Liver (tissue), 9 donors: ENCODE measurements around the gene CAMSAP1. TPM values are rescaled to one million over a fixed set of nuclear protein-coding genes. Genes with fewer than 3 reads are reported as not detected.

Experiments
- DNase-seq: peaks from one replicate; pipeline ENCODE4 v3.0.0-alpha.2; 2017; ENCODE audit warnings: low spot score
- H3K27ac ChIP-seq, 2 donors: one replicate each; pipeline ENCODE4 v1.7.0; 2013; ENCODE audit warnings: inconsistent platforms in 2 of 2, low read length in 2 of 2, control low read depth in 1 of 2, low read depth in 1 of 2, mild to moderate bottlenecking in 1 of 2
- H3K27me3 ChIP-seq, 4 donors: one replicate each; pipeline versions ENCODE4 v1.6.1 to v1.7.0; 2013; ENCODE audit warnings: low read length in 3 of 4, inconsistent platforms in 1 of 4, mild to moderate bottlenecking in 1 of 4, moderate library complexity in 1 of 4; ENCODE audit not compliant: control insufficient read depth in 4 of 4, insufficient read depth in 4 of 4
- H3K36me3 ChIP-seq, 4 donors: one replicate each; pipeline versions ENCODE4 v1.6.1 to v1.7.0; 2013; ENCODE audit warnings: low read length in 3 of 4, mild to moderate bottlenecking in 3 of 4, low read depth in 1 of 4, moderate library complexity in 1 of 4; ENCODE audit not compliant: control insufficient read depth in 4 of 4, insufficient read depth in 3 of 4
- H3K4me1 ChIP-seq, 4 donors: one replicate each; pipeline versions ENCODE4 v1.6.1 to v1.7.0; 2013; ENCODE audit warnings: low read length in 3 of 4, mild to moderate bottlenecking in 3 of 4, moderate library complexity in 1 of 4; ENCODE audit not compliant: control insufficient read depth in 4 of 4, insufficient read depth in 4 of 4
- H3K4me3 ChIP-seq, 3 donors: one replicate each; pipeline versions ENCODE4 v1.6.1 to v1.7.0; 2013; ENCODE audit warnings: low read length in 3 of 3, control low read depth in 1 of 3, low read depth in 1 of 3, mild to moderate bottlenecking in 1 of 3
- H3K9ac ChIP-seq, 2 donors: one replicate each; pipeline ENCODE4 v1.7.0; 2013; ENCODE audit warnings: low read length in 2 of 2, mild to moderate bottlenecking in 2 of 2, moderate library complexity in 2 of 2, control low read depth in 1 of 2, low read depth in 1 of 2
- H3K9me3 ChIP-seq, 4 donors: one replicate each; pipeline versions ENCODE4 v1.6.1 to v1.7.0; 2013; ENCODE audit warnings: low read length in 3 of 4; ENCODE audit not compliant: control insufficient read depth in 4 of 4
- EGR1 ChIP-seq, 2 donors: IDR thresholded peaks; 2 replicates each; pipeline ENCODE4 v1.6.1; 2016 to 2018; ENCODE audit warnings: antibody characterized with exemption in 2 of 2, low read depth in 2 of 2
- FOXA1 ChIP-seq: IDR thresholded peaks from 2 replicates; pipeline ENCODE4 v1.6.1; 2016; ENCODE audit warnings: antibody characterized with exemption
- FOXA2 ChIP-seq: IDR thresholded peaks from 2 replicates; pipeline ENCODE4 v1.6.1; 2016; ENCODE audit warnings: antibody characterized with exemption
- GABPA ChIP-seq, 2 donors: IDR thresholded peaks in 1 of 2; conservative IDR thresholded peaks in 1 of 2; 2 replicates each; pipeline ENCODE4 v1.6.1; 2016; ENCODE audit warnings: antibody characterized with exemption in 2 of 2, mild to moderate bottlenecking in 1 of 2, moderate library complexity in 1 of 2
- HNF4A ChIP-seq, 2 donors: conservative IDR thresholded peaks; 2 replicates each; pipeline ENCODE4 v1.6.1; 2016; ENCODE audit warnings: antibody characterized with exemption in 2 of 2, mild to moderate bottlenecking in 2 of 2
- HNF4G ChIP-seq: IDR thresholded peaks from 2 replicates; pipeline ENCODE4 v1.6.1; 2016; ENCODE audit warnings: antibody characterized with exemption
- JUND ChIP-seq, 2 donors: IDR thresholded peaks; 2 replicates each; pipeline ENCODE4 v1.6.1; 2016; ENCODE audit warnings: antibody characterized with exemption in 2 of 2
- NR2F2 ChIP-seq: IDR thresholded peaks from 2 replicates; pipeline ENCODE4 v1.6.1; 2016; ENCODE audit warnings: antibody characterized with exemption
- RAD21 ChIP-seq, 2 donors: IDR thresholded peaks; 2 replicates each; pipeline ENCODE4 v1.6.1; 2016; ENCODE audit warnings: antibody characterized with exemption in 2 of 2, mild to moderate bottlenecking in 2 of 2
- RXRA ChIP-seq, 2 donors: IDR thresholded peaks; 2 replicates each; pipeline ENCODE4 v1.6.1; 2017 to 2018; ENCODE audit warnings: antibody characterized with exemption in 2 of 2, mild to moderate bottlenecking in 1 of 2
- SP1 ChIP-seq: IDR thresholded peaks from 2 replicates; pipeline ENCODE4 v1.6.1; 2018; ENCODE audit warnings: antibody characterized with exemption, mild to moderate bottlenecking
- TAF1 ChIP-seq: conservative IDR thresholded peaks from 2 replicates; pipeline ENCODE4 v1.6.1; 2016; ENCODE audit warnings: antibody characterized with exemption, mild to moderate bottlenecking
- WGBS: extraction: QIAGEN DNeasy Blood & Tissue Kit; methylation state at CpG from one replicate; pipeline ENCODE4 v1.1.7; 2013; 5-methylcytosine and 5-hydroxymethylcytosine counted together
- polyA plus RNA-seq, 2 donors: library from polyadenylated mRNA; stranded (reverse) in 1 of 2; unstranded in 1 of 2; fragments of 200-250 nt in 1 of 2; fragments of >200 nt in 1 of 2; fragmentation: Nextera tagmentation in 1 of 2; extraction: Ambion mirVana in 1 of 2; gene quantifications; one replicate each; pipeline versions ENCODE4 v1.2.1 to v1.2.3, GENCODE V29; 2013 to 2015
- total RNA-seq, 2 donors: library from RNA; depleted of rRNA; stranded (reverse); fragments of >200 nt; gene quantifications; one replicate each; pipeline ENCODE4 v1.2.3, GENCODE V29; 2014
- TF ChIP-seq, protein P1 (sequence below): IDR thresholded peaks from 2 replicates; pipeline ENCODE4 v1.6.1; 2016; ENCODE audit warnings: antibody characterized with exemption, mild to moderate bottlenecking
- TF ChIP-seq, protein P2 (sequence below): IDR thresholded peaks from 2 replicates; pipeline ENCODE4 v1.6.1; 2016; ENCODE audit warnings: antibody characterized with exemption
- TF ChIP-seq, protein P3 (sequence below): fragments of 150-350 bp; IDR thresholded peaks from 2 replicates; pipeline ENCODE4 v1.5.1; 2017; ENCODE audit warnings: improper control_type of control experiment, low read depth, low read length; ENCODE audit not compliant: missing input control
- TF ChIP-seq, protein P4 (sequence below): IDR thresholded peaks from 2 replicates; pipeline ENCODE4 v1.6.1; 2016; ENCODE audit warnings: antibody characterized with exemption
- donor health status: healthy.
- donor health status: healthy.
- donor health status: healthy.
- donor health status: healthy.
- donor health status: healthy.

Gene CAMSAP1
- total and polyA plus RNA-seq, 4 donors = 0.97 to 6.4 (median 5.1) TPM

DNA sequence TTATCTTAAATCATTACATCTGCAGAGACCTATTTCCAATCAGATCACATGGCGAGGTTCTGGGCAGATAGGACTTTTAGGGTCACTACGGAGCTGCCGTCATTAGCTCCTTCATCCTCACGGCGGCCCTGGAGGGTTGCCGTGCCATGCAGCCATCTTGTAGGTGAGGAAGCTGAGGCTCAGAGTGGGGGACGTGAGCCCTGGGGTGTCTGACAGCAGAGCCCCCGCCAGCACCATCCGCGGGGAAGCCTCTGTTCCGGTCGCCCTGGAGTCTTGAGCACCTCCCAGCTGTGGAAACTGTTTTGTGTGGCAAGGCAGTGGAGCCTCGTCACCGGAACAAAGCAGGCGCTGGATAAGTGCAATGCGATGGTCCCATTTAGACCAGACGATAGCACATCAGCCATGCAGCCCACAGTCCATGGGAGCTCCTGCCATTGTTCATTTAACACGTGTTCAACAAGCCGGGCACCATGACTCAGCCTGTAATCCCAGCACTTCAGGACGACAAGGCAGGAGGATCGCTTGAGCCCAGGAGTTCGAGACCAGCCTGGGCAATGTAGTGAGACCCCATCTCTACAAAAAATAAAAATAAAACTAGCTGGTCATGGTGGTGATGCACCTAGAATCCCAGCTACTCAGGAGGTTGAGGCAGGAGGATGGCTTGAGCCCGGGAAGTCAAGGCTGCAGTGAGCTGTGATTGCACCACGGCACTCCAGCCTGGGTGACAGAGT lies 143.5 kb downstream of the CAMSAP1 start (continued):
- TF ChIP-seq, protein P1, sequence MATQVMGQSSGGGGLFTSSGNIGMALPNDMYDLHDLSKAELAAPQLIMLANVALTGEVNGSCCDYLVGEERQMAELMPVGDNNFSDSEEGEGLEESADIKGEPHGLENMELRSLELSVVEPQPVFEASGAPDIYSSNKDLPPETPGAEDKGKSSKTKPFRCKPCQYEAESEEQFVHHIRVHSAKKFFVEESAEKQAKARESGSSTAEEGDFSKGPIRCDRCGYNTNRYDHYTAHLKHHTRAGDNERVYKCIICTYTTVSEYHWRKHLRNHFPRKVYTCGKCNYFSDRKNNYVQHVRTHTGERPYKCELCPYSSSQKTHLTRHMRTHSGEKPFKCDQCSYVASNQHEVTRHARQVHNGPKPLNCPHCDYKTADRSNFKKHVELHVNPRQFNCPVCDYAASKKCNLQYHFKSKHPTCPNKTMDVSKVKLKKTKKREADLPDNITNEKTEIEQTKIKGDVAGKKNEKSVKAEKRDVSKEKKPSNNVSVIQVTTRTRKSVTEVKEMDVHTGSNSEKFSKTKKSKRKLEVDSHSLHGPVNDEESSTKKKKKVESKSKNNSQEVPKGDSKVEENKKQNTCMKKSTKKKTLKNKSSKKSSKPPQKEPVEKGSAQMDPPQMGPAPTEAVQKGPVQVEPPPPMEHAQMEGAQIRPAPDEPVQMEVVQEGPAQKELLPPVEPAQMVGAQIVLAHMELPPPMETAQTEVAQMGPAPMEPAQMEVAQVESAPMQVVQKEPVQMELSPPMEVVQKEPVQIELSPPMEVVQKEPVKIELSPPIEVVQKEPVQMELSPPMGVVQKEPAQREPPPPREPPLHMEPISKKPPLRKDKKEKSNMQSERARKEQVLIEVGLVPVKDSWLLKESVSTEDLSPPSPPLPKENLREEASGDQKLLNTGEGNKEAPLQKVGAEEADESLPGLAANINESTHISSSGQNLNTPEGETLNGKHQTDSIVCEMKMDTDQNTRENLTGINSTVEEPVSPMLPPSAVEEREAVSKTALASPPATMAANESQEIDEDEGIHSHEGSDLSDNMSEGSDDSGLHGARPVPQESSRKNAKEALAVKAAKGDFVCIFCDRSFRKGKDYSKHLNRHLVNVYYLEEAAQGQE = no peak
- TF ChIP-seq HNF4A (conservative IDR thresholded peaks at IDR 0.05) = no peak
- no peak for TF ChIP-seq EGR1 (IDR thresholded peaks at IDR 0.05; ENCODE audit: low read depth in 2 of 2)
- TF ChIP-seq FOXA2 = no peak
- TF ChIP-seq FOXA1 = no peak
- TF ChIP-seq RXRA (IDR thresholded peaks at IDR 0.05) = no peak
- no peak for TF ChIP-seq TAF1
- no peak for TF ChIP-seq HNF4G
- no peak for TF ChIP-seq NR2F2

DNA sequence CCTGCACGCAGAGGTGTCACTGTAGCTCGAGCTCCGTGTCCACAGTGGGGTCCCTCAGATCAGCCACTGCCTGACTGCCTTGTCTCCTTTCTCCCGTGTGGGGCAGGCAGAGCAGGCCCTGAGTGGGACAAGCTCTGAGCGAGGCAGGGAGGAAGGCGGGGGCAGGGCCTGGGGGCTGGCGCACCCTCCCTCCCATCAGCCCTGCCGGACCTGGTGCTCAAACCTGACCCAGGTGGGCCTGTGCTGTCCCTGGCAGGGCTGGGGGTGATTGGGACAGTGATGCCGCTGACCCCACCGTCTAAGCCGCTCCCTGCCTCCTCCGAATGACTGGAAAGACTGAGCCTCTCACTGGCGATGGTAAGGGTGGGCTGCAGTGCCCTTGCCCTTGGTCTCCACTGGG lies 144.4 kb downstream of the CAMSAP1 start:
- Histone ChIP-seq H3K27ac (no peak overlapping the region), H3K9me3 (peaks cover 3 to 10% (median 4%) of the 10 kb centered on the region in 4 donors), H3K4me3 (no peak overlapping the region), H3K4me1 (no peaks in the 10 kb centered on the region), H3K36me3 (no peaks in the 10 kb centered on the region), H3K9ac (no peak overlapping the region), H3K27me3 (no peaks in the 10 kb centered on the region)
- DNase-seq = no peak
- TF ChIP-seq RAD21 (IDR thresholded peaks at IDR 0.05) (no peak), FOXA1 (no peak), NR2F2 (no peak), HNF4A (conservative IDR thresholded peaks at IDR 0.05) (no peak)
- TF ChIP-seq, protein P2, sequence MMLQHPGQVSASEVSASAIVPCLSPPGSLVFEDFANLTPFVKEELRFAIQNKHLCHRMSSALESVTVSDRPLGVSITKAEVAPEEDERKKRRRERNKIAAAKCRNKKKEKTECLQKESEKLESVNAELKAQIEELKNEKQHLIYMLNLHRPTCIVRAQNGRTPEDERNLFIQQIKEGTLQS = no peak
- TF ChIP-seq, protein P1 = no peak
- WGBS = 80% methylated on average over 13 of the region's 13 CpGs

DNA sequence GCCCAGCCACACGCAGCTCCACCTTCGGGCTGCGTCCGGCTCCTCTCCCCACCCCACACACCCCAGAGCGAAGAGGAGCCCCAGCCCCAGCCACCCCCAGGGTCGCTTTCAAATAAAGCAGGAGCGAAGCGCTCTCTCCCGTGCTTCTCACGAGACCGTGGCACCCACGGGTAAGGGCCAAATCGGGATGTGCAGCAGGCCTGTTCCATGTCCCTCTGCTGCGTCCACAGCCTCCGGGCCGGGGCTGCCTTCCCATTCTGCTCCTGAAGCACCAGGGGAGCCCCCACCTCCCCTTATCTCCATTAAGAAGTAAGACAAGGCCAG lies 145.5 kb downstream of the CAMSAP1 start:
- Histone ChIP-seq H3K4me3 (no peak overlapping the region), H3K27me3 (no peaks in the 10 kb centered on the region), H3K36me3 (no peaks in the 10 kb centered on the region), H3K9me3 (peaks cover 3 to 10% (median 4%) of the 10 kb centered on the region in 4 donors), H3K4me1 (no peaks in the 10 kb centered on the region), H3K27ac (no peak overlapping the region), H3K9ac (no peak overlapping the region)
- no peak for DNase-seq
- WGBS = 84% methylated on average over 16 of the region's 16 CpGs
- TF ChIP-seq FOXA2 (no peak), TAF1 (no peak), SP1 (no peak), HNF4A (conservative IDR thresholded peaks at IDR 0.05) (no peak), RAD21 (IDR thresholded peaks at IDR 0.05) (no peak), GABPA (IDR thresholded peaks at IDR 0.05 in 1 of 2, conservative IDR thresholded peaks at IDR 0.05 in 1 of 2) (no peak), RXRA (IDR thresholded peaks at IDR 0.05) (no peak), JUND (IDR thresholded peaks at IDR 0.05) (no peak), NR2F2 (no peak), HNF4G (no peak)
- TF ChIP-seq, protein P3, sequence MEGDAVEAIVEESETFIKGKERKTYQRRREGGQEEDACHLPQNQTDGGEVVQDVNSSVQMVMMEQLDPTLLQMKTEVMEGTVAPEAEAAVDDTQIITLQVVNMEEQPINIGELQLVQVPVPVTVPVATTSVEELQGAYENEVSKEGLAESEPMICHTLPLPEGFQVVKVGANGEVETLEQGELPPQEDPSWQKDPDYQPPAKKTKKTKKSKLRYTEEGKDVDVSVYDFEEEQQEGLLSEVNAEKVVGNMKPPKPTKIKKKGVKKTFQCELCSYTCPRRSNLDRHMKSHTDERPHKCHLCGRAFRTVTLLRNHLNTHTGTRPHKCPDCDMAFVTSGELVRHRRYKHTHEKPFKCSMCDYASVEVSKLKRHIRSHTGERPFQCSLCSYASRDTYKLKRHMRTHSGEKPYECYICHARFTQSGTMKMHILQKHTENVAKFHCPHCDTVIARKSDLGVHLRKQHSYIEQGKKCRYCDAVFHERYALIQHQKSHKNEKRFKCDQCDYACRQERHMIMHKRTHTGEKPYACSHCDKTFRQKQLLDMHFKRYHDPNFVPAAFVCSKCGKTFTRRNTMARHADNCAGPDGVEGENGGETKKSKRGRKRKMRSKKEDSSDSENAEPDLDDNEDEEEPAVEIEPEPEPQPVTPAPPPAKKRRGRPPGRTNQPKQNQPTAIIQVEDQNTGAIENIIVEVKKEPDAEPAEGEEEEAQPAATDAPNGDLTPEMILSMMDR = no peak
- TF ChIP-seq, protein P2 = no peak
- TF ChIP-seq, protein P4, sequence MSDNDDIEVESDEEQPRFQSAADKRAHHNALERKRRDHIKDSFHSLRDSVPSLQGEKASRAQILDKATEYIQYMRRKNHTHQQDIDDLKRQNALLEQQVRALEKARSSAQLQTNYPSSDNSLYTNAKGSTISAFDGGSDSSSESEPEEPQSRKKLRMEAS = no peak
